ENCODE measurements around the gene ATXN7L1. TPM values are rescaled to one million over a fixed set of nuclear protein-coding genes. Genes with fewer than 3 reads are reported as not detected.

The ATXN7L1 gene
- total RNA-seq, 1 donor from 2014 or later, result 12.6 TPM

- no peak for TF ChIP-seq CTCF (IDR thresholded peaks at IDR 0.05)
- Mint-ChIP-seq H3K9me3 (ENCODE audit: unreplicated experiment) (no peaks in the 10 kb centered on the region), H3K4me3 (ENCODE audit: unreplicated experiment) (no peak overlapping the region), H3K27me3 (ENCODE audit: unreplicated experiment) (no peaks in the 10 kb centered on the region), H3K36me3 (ENCODE audit: unreplicated experiment) (peaks cover 18% of the 10 kb centered on the region), H3K27ac (ENCODE audit: unreplicated experiment) (no peak overlapping the region), H3K4me1 (ENCODE audit: unreplicated experiment) (no peaks in the 10 kb centered on the region)
- no peak for DNase-seq (ENCODE audit: extremely low spot score, unreplicated experiment)
Measured at GRCh38 chr7:105613611-105614330, 262.6 kb downstream of the ATXN7L1 start.

GRCh38 chr7:105612806-105613205 is 263.6 kb downstream of the ATXN7L1 start:
- Mint-ChIP-seq H3K9me3 (ENCODE audit: unreplicated experiment) (no peaks in the 10 kb centered on the region), H3K27me3 (ENCODE audit: unreplicated experiment) (no peaks in the 10 kb centered on the region), H3K4me3 (ENCODE audit: unreplicated experiment) (no peak overlapping the region), H3K36me3 (ENCODE audit: unreplicated experiment) (peaks cover 15% of the 10 kb centered on the region), H3K27ac (ENCODE audit: unreplicated experiment) (no peak overlapping the region), H3K4me1 (ENCODE audit: unreplicated experiment) (no peaks in the 10 kb centered on the region)
- no peak for DNase-seq (ENCODE audit: extremely low spot score, unreplicated experiment)
- TF ChIP-seq CTCF (IDR thresholded peaks at IDR 0.05), result no peak

DNA sequence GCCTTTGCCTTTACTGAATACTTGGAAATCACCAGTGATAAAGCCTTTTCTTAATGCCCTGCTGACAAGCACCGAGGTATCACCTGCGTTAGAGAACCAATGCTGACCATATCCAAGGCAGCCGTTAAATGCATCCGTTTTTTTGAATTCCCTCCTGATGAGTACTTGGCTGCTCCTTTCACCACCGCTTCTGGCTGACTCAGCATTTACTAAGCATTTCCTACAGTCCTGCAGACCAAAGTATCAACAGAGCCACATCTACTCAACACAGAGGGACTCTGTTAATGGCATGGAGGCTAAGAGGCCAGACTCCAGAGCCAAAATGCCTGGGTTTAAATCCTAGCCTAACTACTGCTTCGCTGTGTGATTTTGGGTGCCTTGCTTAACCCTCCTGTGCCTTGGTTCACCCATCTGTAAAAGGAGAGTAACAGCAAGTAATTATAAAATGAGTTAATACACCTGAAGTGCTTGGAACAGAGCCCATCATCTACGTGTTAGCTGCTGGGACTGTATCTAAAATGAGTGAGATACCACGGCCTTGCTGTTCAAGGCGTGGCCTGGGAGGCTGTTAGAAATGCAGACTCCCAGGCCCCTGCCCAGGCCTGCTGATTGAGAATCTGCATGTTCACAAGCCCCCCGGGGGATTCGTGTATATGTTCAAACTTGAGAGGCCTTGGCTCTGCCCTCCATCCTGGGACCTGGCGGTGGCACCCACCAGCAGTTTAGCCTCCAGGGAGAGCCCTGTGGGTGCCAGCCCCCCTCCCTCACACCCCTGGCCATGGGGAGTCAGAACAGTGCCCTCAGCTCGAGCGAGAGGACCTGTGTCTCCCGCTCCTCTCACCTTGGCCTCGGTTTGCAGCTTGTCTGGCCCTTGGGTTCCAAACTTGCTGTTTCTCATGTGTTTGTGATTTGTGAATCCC is 264.3 kb downstream of the ATXN7L1 start:
- H3K4me1 Mint-ChIP-seq (ENCODE audit: unreplicated experiment), result no peaks in the 10 kb centered on the region
- DNase-seq (ENCODE audit: extremely low spot score, unreplicated experiment), result no peak
- H3K9me3 Mint-ChIP-seq (ENCODE audit: unreplicated experiment), result no peaks in the 10 kb centered on the region
- TF ChIP-seq CTCF (IDR thresholded peaks at IDR 0.05), result no peak
- no peaks in the 10 kb centered on the region for H3K27me3 Mint-ChIP-seq (ENCODE audit: unreplicated experiment)
- no peak overlapping the region for H3K4me3 Mint-ChIP-seq (ENCODE audit: unreplicated experiment)
- H3K36me3 Mint-ChIP-seq (ENCODE audit: unreplicated experiment), result peaks cover 15% of the 10 kb centered on the region
- H3K27ac Mint-ChIP-seq (ENCODE audit: unreplicated experiment), result no peak overlapping the region

GRCh38 chr7:105610165-105610930 is 266.1 kb downstream of the ATXN7L1 start:
- DNase-seq (ENCODE audit: extremely low spot score, unreplicated experiment), result no peak
- H3K9me3 Mint-ChIP-seq (ENCODE audit: unreplicated experiment), result no peaks in the 10 kb centered on the region

More at GRCh38 chr7:105610165-105610930, 266.1 kb downstream of the ATXN7L1 start:
- Mint-ChIP-seq H3K36me3 (ENCODE audit: unreplicated experiment) (peaks cover 13% of the 10 kb centered on the region), H3K27ac (ENCODE audit: unreplicated experiment) (no peak overlapping the region), H3K4me3 (ENCODE audit: unreplicated experiment) (no peak overlapping the region), H3K4me1 (ENCODE audit: unreplicated experiment) (peaks cover 12% of the 10 kb centered on the region), H3K27me3 (ENCODE audit: unreplicated experiment) (no peaks in the 10 kb centered on the region)
- no peak for TF ChIP-seq CTCF (IDR thresholded peaks at IDR 0.05)
